ENCODE data around the gene RASD1. TPM values are rescaled to one million over a fixed set of nuclear protein-coding genes. Genes with fewer than 3 reads are reported as not detected.

The RASD1 gene
- total RNA-seq, 1 experiment from 2014 or later, result 11.0 TPM

DNA sequence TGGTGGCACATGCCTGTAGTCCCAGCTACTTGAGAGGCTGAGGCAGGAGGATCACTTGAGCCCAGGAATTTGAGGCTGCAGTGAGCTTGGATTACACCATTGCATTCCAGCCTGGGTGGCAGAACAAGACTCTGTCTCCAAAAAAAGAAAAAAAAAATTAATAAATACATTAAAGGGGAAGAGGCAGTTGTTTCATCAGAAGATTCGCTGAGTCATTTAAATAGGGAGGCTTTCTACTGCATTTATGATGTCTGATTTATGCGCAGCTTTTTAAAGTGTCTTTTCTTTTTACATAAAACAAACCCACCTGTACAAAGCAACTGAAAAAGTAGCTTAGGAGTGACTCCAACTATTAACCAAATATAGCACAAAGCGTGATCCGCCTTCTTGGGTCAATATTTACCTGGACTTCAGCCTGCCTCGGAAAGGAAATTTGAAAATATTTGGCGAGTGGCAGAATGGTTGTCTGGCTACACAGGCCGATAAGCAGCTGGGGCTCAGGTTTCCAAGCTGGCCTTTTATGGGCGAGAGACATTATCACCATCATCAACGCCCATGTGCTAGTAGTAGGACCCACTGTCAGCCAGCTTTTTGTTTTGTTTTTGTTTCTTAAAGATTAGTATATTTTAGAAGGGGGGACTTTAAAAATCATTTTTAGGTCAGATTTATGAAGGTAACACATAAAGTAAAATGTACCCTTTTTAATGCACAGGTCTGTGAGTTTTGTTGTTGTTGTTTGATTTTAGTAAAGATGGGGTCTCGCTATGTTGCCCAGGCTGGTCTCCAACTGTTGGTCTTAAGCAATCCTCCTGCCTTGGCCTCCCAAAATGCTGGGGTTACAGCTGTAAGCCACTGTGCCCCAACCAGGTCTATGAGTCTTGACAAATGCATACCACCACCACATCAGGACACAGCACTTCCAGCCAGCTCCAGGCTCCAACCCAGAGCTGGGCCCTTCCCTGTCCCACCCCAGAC is 42.5 kb upstream of the RASD1 start:
- Mint-ChIP-seq H3K4me1 (ENCODE audit: low read depth, unreplicated experiment) (peaks cover 19% of the 10 kb centered on the region), H3K4me3 (ENCODE audit: unreplicated experiment) (peak overlapping the region; percentile 27), H3K9me3 (ENCODE audit: unreplicated experiment) (no peaks in the 10 kb centered on the region), H3K27ac (ENCODE audit: unreplicated experiment) (peak overlapping the region; percentile 90), H3K36me3 (ENCODE audit: insufficient read depth, unreplicated experiment) (peaks cover 4% of the 10 kb centered on the region), H3K27me3 (ENCODE audit: insufficient read depth, unreplicated experiment) (no peaks in the 10 kb centered on the region)
- ChIA-PET CTCF (interaction anchor here (0.5 to 2.0 kb wide), 12 partner anchors 15 to 183 kb away, joined by 3 to 33 read pairs (median 4); partner anchors contain the start of genes PEMT and RASD1), POLR2A (interaction anchor here (0.5 to 1.9 kb wide), 5 partner anchors 9 to 297 kb away, joined by 3 to 38 read pairs (median 3); partner anchors contain the start of genes COPS3 and RASD1)
- intact Hi-C loops (cut with micrococcal nuclease; ENCODE audit: unreplicated experiment), result loop anchor here (1.0 kb wide), 3 partner anchors 30 to 92 kb away; partner anchors contain the start of gene RASD1
- DNase-seq, result peak; percentile 92
- no peaks in the 10 kb centered on the region for H3K27me3 ChIP-seq (replicated peaks; ENCODE audit: control insufficient read depth, insufficient read depth, low read length)
- H3K4me1 ChIP-seq, result peaks cover 42% of the 10 kb centered on the region
- no TSS peak for BruUV-seq (replicated peaks)
- TF ChIP-seq, protein P1, sequence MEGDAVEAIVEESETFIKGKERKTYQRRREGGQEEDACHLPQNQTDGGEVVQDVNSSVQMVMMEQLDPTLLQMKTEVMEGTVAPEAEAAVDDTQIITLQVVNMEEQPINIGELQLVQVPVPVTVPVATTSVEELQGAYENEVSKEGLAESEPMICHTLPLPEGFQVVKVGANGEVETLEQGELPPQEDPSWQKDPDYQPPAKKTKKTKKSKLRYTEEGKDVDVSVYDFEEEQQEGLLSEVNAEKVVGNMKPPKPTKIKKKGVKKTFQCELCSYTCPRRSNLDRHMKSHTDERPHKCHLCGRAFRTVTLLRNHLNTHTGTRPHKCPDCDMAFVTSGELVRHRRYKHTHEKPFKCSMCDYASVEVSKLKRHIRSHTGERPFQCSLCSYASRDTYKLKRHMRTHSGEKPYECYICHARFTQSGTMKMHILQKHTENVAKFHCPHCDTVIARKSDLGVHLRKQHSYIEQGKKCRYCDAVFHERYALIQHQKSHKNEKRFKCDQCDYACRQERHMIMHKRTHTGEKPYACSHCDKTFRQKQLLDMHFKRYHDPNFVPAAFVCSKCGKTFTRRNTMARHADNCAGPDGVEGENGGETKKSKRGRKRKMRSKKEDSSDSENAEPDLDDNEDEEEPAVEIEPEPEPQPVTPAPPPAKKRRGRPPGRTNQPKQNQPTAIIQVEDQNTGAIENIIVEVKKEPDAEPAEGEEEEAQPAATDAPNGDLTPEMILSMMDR (IDR thresholded peaks at IDR 0.05; ENCODE audit: insufficient read depth in 1 of 2, low read depth in 1 of 2, low read length in 1 of 2, severe bottlenecking in 1 of 2, unreplicated experiment in 1 of 2), result no peak
- H3K4me3 ChIP-seq (ENCODE audit: low read depth, low read length), result no peak overlapping the region
- no peaks in the 10 kb centered on the region for H3K36me3 ChIP-seq (ENCODE audit: control insufficient read depth, insufficient read depth, low read length)
- H3K9me3 ChIP-seq, result no peaks in the 10 kb centered on the region

DNA sequence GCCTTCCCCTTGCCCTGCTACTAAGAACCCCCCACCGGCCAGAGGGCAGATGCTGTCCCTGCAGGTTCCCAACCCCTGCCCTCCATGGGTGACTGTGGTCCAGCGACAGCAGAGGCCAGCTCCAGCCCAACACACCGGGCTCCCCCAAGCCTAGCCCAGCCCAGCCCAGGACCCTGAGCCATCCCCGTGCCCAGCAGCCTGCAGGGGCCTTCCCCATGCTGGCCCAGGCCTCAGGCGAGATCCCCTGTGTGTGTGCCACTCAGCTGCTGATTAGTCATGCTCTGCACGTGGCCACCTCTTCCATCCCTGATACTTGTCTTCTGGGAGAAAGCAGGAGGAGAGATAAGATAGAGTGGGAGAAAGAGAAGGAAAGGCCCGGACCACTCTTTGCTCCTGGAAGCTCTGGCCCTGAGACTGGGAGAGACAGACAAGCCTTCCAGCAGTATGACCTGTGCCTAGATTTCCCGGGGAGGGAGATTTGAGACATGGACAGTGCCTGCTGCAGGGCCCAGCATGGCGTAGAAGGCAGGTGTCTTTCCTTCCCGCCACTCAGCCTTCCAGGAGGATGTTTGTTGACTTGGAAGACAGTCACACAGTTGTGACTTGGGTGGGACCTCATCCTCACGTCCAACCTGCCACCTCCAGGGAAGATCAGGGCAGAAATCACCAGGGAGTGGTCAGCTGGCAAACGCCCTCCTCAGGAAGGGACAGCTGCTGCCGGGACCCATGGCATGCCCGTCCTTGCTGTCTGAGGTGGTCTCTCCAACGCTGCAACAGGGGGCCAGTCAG is 41.3 kb upstream of the RASD1 start:
- Mint-ChIP-seq H3K27me3 (ENCODE audit: insufficient read depth, unreplicated experiment) (no peaks in the 10 kb centered on the region), H3K36me3 (ENCODE audit: insufficient read depth, unreplicated experiment) (peaks cover 4% of the 10 kb centered on the region), H3K4me1 (ENCODE audit: low read depth, unreplicated experiment) (peaks cover 19% of the 10 kb centered on the region), H3K9me3 (ENCODE audit: unreplicated experiment) (no peaks in the 10 kb centered on the region), H3K27ac (ENCODE audit: unreplicated experiment) (peak overlapping the region; percentile 90), H3K4me3 (ENCODE audit: unreplicated experiment) (peak overlapping the region; percentile 18)
- no peaks in the 10 kb centered on the region for H3K36me3 ChIP-seq (ENCODE audit: control insufficient read depth, insufficient read depth, low read length)
- intact Hi-C loops (cut with micrococcal nuclease; ENCODE audit: unreplicated experiment), result loop anchor here (1.0 kb wide), 4 partner anchors 29 to 91 kb away; partner anchors contain the start of gene RASD1
- ChIA-PET CTCF (interaction anchor here (1.4 to 2.0 kb wide), 3 partner anchors 37 to 76 kb away, joined by 7 to 33 read pairs (median 11); partner anchors contain the start of gene RASD1), POLR2A (interaction anchor here (0.6 kb wide), 1 partner anchor 278 kb away, joined by 4 read pairs; no protein-coding TSS in a partner anchor)
- TF ChIP-seq, protein P1 (IDR thresholded peaks at IDR 0.05; ENCODE audit: insufficient read depth in 1 of 2, low read depth in 1 of 2, low read length in 1 of 2, severe bottlenecking in 1 of 2, unreplicated experiment in 1 of 2), result no peak
- DNase-seq, result no peak
- H3K4me3 ChIP-seq (ENCODE audit: low read depth, low read length), result no peak overlapping the region
- no TSS peak for BruUV-seq (replicated peaks)
- H3K4me1 ChIP-seq, result peaks cover 42% of the 10 kb centered on the region
- H3K27me3 ChIP-seq (replicated peaks; ENCODE audit: control insufficient read depth, insufficient read depth, low read length), result no peaks in the 10 kb centered on the region
- no peaks in the 10 kb centered on the region for H3K9me3 ChIP-seq

DNA sequence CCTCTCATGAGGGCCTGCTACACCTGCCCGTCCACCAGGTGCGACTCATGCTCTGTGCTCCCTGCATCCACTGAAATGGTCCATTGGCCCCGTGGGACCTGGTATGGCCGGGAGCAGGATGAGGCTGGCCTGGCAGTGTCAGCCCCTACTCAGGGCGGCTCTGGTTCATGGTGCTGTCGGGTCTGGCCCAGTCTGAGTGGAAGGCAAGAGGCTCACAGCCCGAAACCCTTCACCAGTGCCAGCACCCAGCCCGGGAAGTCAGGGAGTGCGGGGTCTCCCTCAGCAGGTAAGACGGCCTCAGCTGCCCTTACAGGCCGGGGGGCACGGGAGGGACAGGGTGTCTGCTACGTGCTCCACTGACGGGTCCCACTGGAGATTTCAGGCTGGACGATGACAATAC is 40.5 kb upstream of the RASD1 start:
- Mint-ChIP-seq H3K9me3 (ENCODE audit: unreplicated experiment) (no peaks in the 10 kb centered on the region), H3K27me3 (ENCODE audit: insufficient read depth, unreplicated experiment) (no peaks in the 10 kb centered on the region), H3K4me1 (ENCODE audit: low read depth, unreplicated experiment) (peaks cover 19% of the 10 kb centered on the region), H3K27ac (ENCODE audit: unreplicated experiment) (peak overlapping the region; percentile 90), H3K4me3 (ENCODE audit: unreplicated experiment) (no peak overlapping the region), H3K36me3 (ENCODE audit: insufficient read depth, unreplicated experiment) (peaks cover 4% of the 10 kb centered on the region)
- ChIA-PET POLR2A (interaction anchor here (0.6 kb wide), 1 partner anchor 277 kb away, joined by 4 read pairs; no protein-coding TSS in a partner anchor), CTCF (no interaction called here)
- Histone ChIP-seq H3K4me3 (ENCODE audit: low read depth, low read length) (no peak overlapping the region), H3K9me3 (no peaks in the 10 kb centered on the region; the same call in 1 of the 2 replicates), H3K36me3 (ENCODE audit: control insufficient read depth, insufficient read depth, low read length) (no peaks in the 10 kb centered on the region), H3K27me3 (replicated peaks; ENCODE audit: control insufficient read depth, insufficient read depth, low read length) (no peaks in the 10 kb centered on the region), H3K4me1 (peaks cover 42% of the 10 kb centered on the region)
- intact Hi-C loops (cut with micrococcal nuclease; ENCODE audit: unreplicated experiment), result loop anchor here (1.0 kb wide), 1 partner anchor 28 kb away; no protein-coding TSS in a partner anchor
- BruUV-seq (replicated peaks), result no TSS peak
- TF ChIP-seq, protein P1 (IDR thresholded peaks at IDR 0.05; ENCODE audit: insufficient read depth in 1 of 2, low read depth in 1 of 2, low read length in 1 of 2, severe bottlenecking in 1 of 2, unreplicated experiment in 1 of 2), result no peak
- no peak for DNase-seq
